ENCODE measurements around the gene URB1. TPM values are rescaled to one million over a fixed set of nuclear protein-coding genes. Genes with fewer than 3 reads are reported as not detected.

Gene URB1
- total RNA-seq, 4 donors from 2014 or later, result 13.7 to 17.7 (median 15.2) TPM

- ATAC-seq, result no peak
- no peak for TF ChIP-seq POLR2A (IDR thresholded peaks at IDR 0.05)
- no peak for TF ChIP-seq CTCF (IDR thresholded peaks at IDR 0.05 in 4 of 5, conservative IDR thresholded peaks at IDR 0.05 in 1 of 5)
- in situ Hi-C loops (cut with MboI; ENCODE audit: low sequenced_read_pairs in 4 of 4) (loop anchor here in 2 of 4 donors (25.0 kb wide), 2 partner anchors 348 to 652 kb away; partner anchors contain the start of genes SYNJ1 (in 2 of the 2) and SCAF4 (in 1 of the 2)), intact Hi-C loops (cut with DNase I; ENCODE audit: low total_unique reads) (loop anchor here (10.0 kb wide), 1 partner anchor 115 kb away; the partner anchor contains the start of gene MIS18A)
- no peak for DNase-seq
- H3K27me3 ChIP-seq, result no peaks in the 10 kb centered on the region
- H3K36me3 ChIP-seq, result peaks cover 0 to 2% of the 10 kb centered on the region in 2 donors
- H3K4me1 ChIP-seq, result peaks cover 19 to 21% of the 10 kb centered on the region in 2 donors
- no peak overlapping the region for H3K27ac ChIP-seq
- no peak overlapping the region for H3K4me3 ChIP-seq
- H3K9me3 ChIP-seq, result no peaks in the 10 kb centered on the region
Measured at GRCh38 chr21:32389337-32390015, 3.3 kb downstream of the URB1 start.

GRCh38 chr21:32388306-32388705, 4.5 kb downstream of the URB1 start:
- H3K36me3 ChIP-seq, result peaks cover 0 to 14% of the 10 kb centered on the region in 2 donors
- H3K4me1 ChIP-seq, result peaks cover 12 to 14% of the 10 kb centered on the region in 2 donors
- no peak overlapping the region for H3K27ac ChIP-seq

GRCh38 chr21:32387151-32387550, 5.7 kb downstream of the URB1 start:
- H3K4me3 ChIP-seq, result no peak overlapping the region
- no peaks in the 10 kb centered on the region for H3K9me3 ChIP-seq
- no peak overlapping the region for H3K27ac ChIP-seq
- peaks cover 0 to 24% of the 10 kb centered on the region in 2 donors for H3K36me3 ChIP-seq
- DNase-seq (no peak), ATAC-seq (no peak)
- no peaks in the 10 kb centered on the region for H3K27me3 ChIP-seq
- intact Hi-C loops (cut with DNase I; ENCODE audit: low total_unique reads), result no loop called here
- TF ChIP-seq CTCF (IDR thresholded peaks at IDR 0.05 in 4 of 5, conservative IDR thresholded peaks at IDR 0.05 in 1 of 5) (no peak), POLR2A (IDR thresholded peaks at IDR 0.05) (no peak)
- in situ Hi-C loops (cut with MboI; ENCODE audit: low sequenced_read_pairs in 4 of 4), result loop anchor here in 2 of 4 donors (25.0 kb wide), 2 partner anchors 350 to 650 kb away; partner anchors contain the start of genes SYNJ1 (in 2 of the 2) and SCAF4 (in 1 of the 2)
- peaks cover 9 to 11% of the 10 kb centered on the region in 2 donors for H3K4me1 ChIP-seq

More at GRCh38 chr21:32388306-32388705, 4.5 kb downstream of the URB1 start:
- Histone ChIP-seq H3K27me3 (no peaks in the 10 kb centered on the region), H3K4me3 (no peak overlapping the region), H3K9me3 (no peaks in the 10 kb centered on the region)
- no peak for DNase-seq
- intact Hi-C loops (cut with DNase I; ENCODE audit: low total_unique reads), result no loop called here
- ATAC-seq, result no peak
- in situ Hi-C loops (cut with MboI; ENCODE audit: low sequenced_read_pairs in 4 of 4), result loop anchor here in 2 of 4 donors (25.0 kb wide), 2 partner anchors 349 to 651 kb away; partner anchors contain the start of genes SYNJ1 (in 2 of the 2) and SCAF4 (in 1 of the 2)
- TF ChIP-seq CTCF (IDR thresholded peaks at IDR 0.05 in 4 of 5, conservative IDR thresholded peaks at IDR 0.05 in 1 of 5), result no peak
- no peak for TF ChIP-seq POLR2A (IDR thresholded peaks at IDR 0.05)

GRCh38 chr21:32386195-32386870, 6.5 kb downstream of the URB1 start:
- intact Hi-C loops (cut with DNase I; ENCODE audit: low total_unique reads) (no loop called here), in situ Hi-C loops (cut with MboI; ENCODE audit: low sequenced_read_pairs in 4 of 4) (loop anchor here in 2 of 4 donors (25.0 kb wide), 2 partner anchors 351 to 649 kb away; partner anchors contain the start of genes SYNJ1 (in 2 of the 2) and SCAF4 (in 1 of the 2))
- peak in 1 of 2 donors; percentile 26 for DNase-seq
- Histone ChIP-seq H3K27me3 (no peaks in the 10 kb centered on the region), H3K27ac (no peak overlapping the region), H3K36me3 (peaks cover 0 to 24% of the 10 kb centered on the region in 2 donors), H3K4me3 (no peak overlapping the region), H3K9me3 (no peaks in the 10 kb centered on the region), H3K4me1 (peaks cover 1 to 3% of the 10 kb centered on the region in 2 donors)
- peak in 1 of 2 donors; percentile 71 for ATAC-seq
- no peak for TF ChIP-seq POLR2A (IDR thresholded peaks at IDR 0.05)

Data from gastrocnemius medialis (tissue), 4 donors.